ENCODE data around the gene ERC2.

The ERC2 gene

DNA sequence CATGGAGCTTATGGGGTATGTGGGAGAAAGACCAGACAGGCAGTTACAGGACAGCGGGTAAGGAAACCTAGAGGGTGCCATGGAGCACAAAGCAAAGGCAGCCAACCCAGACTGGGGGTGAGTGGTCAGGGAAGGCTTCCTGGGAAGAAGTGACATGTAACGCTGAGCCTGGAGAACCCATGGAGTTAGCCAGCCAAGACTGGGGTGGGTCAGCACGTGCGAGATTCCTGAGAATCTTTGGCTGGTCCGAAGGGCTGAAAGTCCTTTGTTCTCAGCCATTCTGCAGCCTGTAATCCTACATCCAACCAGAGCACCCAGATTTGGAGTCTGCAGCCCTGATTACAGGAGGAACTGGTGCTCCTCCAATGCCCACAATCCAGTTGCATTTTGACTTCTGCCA is 861.1 kb downstream of the ERC2 start:
- no peak for DNase-seq (ENCODE audit: low spot score)
- TF ChIP-seq, protein P1, sequence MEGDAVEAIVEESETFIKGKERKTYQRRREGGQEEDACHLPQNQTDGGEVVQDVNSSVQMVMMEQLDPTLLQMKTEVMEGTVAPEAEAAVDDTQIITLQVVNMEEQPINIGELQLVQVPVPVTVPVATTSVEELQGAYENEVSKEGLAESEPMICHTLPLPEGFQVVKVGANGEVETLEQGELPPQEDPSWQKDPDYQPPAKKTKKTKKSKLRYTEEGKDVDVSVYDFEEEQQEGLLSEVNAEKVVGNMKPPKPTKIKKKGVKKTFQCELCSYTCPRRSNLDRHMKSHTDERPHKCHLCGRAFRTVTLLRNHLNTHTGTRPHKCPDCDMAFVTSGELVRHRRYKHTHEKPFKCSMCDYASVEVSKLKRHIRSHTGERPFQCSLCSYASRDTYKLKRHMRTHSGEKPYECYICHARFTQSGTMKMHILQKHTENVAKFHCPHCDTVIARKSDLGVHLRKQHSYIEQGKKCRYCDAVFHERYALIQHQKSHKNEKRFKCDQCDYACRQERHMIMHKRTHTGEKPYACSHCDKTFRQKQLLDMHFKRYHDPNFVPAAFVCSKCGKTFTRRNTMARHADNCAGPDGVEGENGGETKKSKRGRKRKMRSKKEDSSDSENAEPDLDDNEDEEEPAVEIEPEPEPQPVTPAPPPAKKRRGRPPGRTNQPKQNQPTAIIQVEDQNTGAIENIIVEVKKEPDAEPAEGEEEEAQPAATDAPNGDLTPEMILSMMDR (IDR thresholded peaks at IDR 0.05; ENCODE audit: extremely low read depth, missing control alignments): no peak

DNA sequence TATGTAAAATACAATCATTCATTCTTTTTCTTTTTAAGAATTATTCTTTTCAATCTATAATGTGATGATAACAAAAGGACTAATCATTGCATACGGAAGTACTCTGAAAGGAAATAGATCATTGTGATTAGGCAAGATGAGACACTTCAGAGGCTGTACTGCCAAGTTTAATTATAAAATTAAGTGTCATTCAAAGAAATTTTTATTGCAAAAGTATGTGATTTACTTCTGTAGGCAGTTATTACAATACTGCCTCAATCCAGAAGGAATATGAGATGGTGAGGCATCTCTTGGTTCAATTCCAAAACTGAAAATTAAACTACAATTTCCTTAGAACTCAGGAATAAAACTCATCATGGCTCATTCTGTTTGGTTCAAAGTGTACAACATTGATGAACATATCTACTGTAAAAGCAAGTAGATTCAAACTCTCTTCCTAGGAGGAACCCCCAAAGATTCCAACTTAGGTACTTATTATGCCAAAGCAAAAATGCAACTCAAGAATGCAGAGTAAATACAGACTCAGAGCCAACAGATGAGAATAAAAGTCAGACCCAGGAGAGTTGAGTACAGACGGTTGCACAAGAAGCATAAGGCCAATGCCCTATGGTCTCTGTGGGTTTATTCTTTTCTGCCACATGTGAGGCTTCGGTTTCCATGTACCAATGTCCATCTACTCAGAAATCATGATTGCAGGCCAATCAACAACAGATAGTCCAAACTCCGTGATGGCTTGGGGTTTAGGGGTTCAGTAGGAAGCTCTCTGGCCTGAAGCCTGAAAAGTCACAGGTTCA is 862.6 kb downstream of the ERC2 start:
- TF ChIP-seq, protein P1 (IDR thresholded peaks at IDR 0.05; ENCODE audit: extremely low read depth, missing control alignments): no peak
- DNase-seq (ENCODE audit: low spot score): no peak

GRCh38 chr3:55604846-55605245 is 863.4 kb downstream of the ERC2 start:
- no peak for DNase-seq (ENCODE audit: low spot score)
- TF ChIP-seq, protein P1 (IDR thresholded peaks at IDR 0.05; ENCODE audit: extremely low read depth, missing control alignments): no peak

GRCh38 chr3:55604402-55604801 is 863.9 kb downstream of the ERC2 start:
- TF ChIP-seq, protein P1 (IDR thresholded peaks at IDR 0.05; ENCODE audit: extremely low read depth, missing control alignments): no peak
- no peak for DNase-seq (ENCODE audit: low spot score)

DNA sequence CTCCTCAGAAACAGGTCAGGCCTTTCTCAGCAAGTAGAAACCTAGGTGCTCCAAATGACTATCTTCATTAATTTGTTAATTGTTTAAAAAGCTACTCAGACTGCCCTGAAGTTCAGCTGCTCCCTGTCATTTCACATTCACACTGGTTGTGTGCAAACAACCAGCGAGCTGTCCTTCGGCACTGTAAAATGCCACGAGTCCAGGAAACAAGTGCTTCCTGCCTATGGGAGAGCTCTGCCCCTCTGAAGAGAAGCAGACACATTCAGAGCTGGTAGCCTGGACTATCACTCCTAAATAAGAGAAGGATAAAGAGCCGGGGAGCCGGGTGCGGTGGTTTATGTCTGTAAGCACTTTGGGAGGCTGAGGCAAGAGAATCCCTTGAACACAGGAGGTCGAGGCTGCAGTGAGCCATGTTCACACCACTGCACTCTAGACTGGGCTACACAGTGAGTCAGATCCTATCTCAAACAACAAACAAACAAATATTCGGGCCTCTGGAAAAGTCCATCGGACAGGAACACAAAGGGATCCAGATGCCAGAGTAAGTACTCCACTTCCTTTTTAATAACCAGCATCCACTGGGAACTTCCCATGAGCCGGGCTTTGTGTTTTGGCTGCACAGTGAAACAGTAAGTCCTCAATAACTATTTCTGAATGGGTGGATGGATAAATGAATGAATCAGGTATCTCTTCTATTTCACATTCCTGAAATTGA is 866.7 kb downstream of the ERC2 start:
- no peak for DNase-seq (ENCODE audit: low spot score)
- TF ChIP-seq, protein P1 (IDR thresholded peaks at IDR 0.05; ENCODE audit: extremely low read depth, missing control alignments): no peak

GRCh38 chr3:55598224-55598623 is 870.0 kb downstream of the ERC2 start:
- DNase-seq (ENCODE audit: low spot score): no peak
- TF ChIP-seq, protein P1 (IDR thresholded peaks at IDR 0.05; ENCODE audit: extremely low read depth, missing control alignments): no peak

GRCh38 chr3:55597641-55598040 is 870.6 kb downstream of the ERC2 start:
- no peak for DNase-seq (ENCODE audit: low spot score)
- TF ChIP-seq, protein P1 (IDR thresholded peaks at IDR 0.05; ENCODE audit: extremely low read depth, missing control alignments): no peak
